ENCODE data around the gene EIF5. TPM values are rescaled to one million over a fixed set of nuclear protein-coding genes. Genes with fewer than 3 reads are reported as not detected.

EIF5 gene
- total and polyA plus RNA-seq, 5 donors, result 77.4 to 275 (median 247) TPM

- Histone ChIP-seq H3K4me1 (ENCODE audit: control insufficient read depth, insufficient read depth, low read length) (no peaks in the 10 kb centered on the region), H3K9me3 (ENCODE audit: control insufficient read depth, low read length) (no peaks in the 10 kb centered on the region), H3K27me3 (ENCODE audit: control insufficient read depth, insufficient read depth) (no peaks in the 10 kb centered on the region), H3K27ac (ENCODE audit: low read length) (no peak overlapping the region), H3K4me3 (ENCODE audit: low read length) (no peak overlapping the region)
- peak; percentile 33 to 82 for ATAC-seq
- intact Hi-C loops (cut with DNase I), result no loop called here
- WGBS, result 66% methylated on average over 11 of the region's 11 CpGs
- peak in 1 of 3 donors; percentile 50 for DNase-seq
These were observed 38.7 kb downstream of the EIF5 start for GRCh38 chr14:103372552-103373304.

GRCh38 chr14:103374121-103374520 lies 40.1 kb downstream of the EIF5 start:
- H3K27ac ChIP-seq (ENCODE audit: low read length), result no peak overlapping the region
- DNase-seq (no peak), ATAC-seq (no peak)
- intact Hi-C loops (cut with DNase I), result no loop called here
- no peaks in the 10 kb centered on the region for H3K27me3 ChIP-seq (ENCODE audit: control insufficient read depth, insufficient read depth)
- H3K4me3 ChIP-seq (ENCODE audit: low read length), result no peak overlapping the region
- WGBS, result 82% methylated on average over 11 of the region's 11 CpGs
- no peaks in the 10 kb centered on the region for H3K9me3 ChIP-seq (ENCODE audit: control insufficient read depth, low read length)
- no peaks in the 10 kb centered on the region for H3K4me1 ChIP-seq (ENCODE audit: control insufficient read depth, insufficient read depth, low read length)

GRCh38 chr14:103377522-103378037 lies 43.5 kb downstream of the EIF5 start:
- Histone ChIP-seq H3K9me3 (ENCODE audit: control insufficient read depth, low read length) (no peaks in the 10 kb centered on the region), H3K27me3 (ENCODE audit: control insufficient read depth, insufficient read depth) (no peaks in the 10 kb centered on the region), H3K4me3 (ENCODE audit: low read length) (no peak overlapping the region), H3K27ac (ENCODE audit: low read length) (no peak overlapping the region), H3K4me1 (ENCODE audit: control insufficient read depth, insufficient read depth, low read length) (no peaks in the 10 kb centered on the region)
- DNase-seq (no peak), ATAC-seq (no peak)
- intact Hi-C loops (cut with DNase I), result no loop called here
- 92% methylated on average over 2 of the region's 2 CpGs for WGBS

- H3K27ac ChIP-seq (ENCODE audit: low read length), result no peak overlapping the region
- H3K4me3 ChIP-seq (ENCODE audit: low read length), result no peak overlapping the region
- no peak for DNase-seq
- H3K27me3 ChIP-seq (ENCODE audit: control insufficient read depth, insufficient read depth), result no peaks in the 10 kb centered on the region
- no peak for ATAC-seq
- no peaks in the 10 kb centered on the region for H3K9me3 ChIP-seq (ENCODE audit: control insufficient read depth, low read length)
- 69% methylated on average over 14 of the region's 14 CpGs for WGBS
- intact Hi-C loops (cut with DNase I), result no loop called here
- H3K4me1 ChIP-seq (ENCODE audit: control insufficient read depth, insufficient read depth, low read length), result no peaks in the 10 kb centered on the region
These were observed 44.2 kb downstream of the EIF5 start for GRCh38 chr14:103378038-103378854.

- Histone ChIP-seq H3K27me3 (ENCODE audit: control insufficient read depth, insufficient read depth) (no peaks in the 10 kb centered on the region), H3K27ac (ENCODE audit: low read length) (no peak overlapping the region), H3K4me1 (ENCODE audit: control insufficient read depth, insufficient read depth, low read length) (no peaks in the 10 kb centered on the region), H3K9me3 (ENCODE audit: control insufficient read depth, low read length) (no peaks in the 10 kb centered on the region), H3K4me3 (ENCODE audit: low read length) (no peak overlapping the region)
- no peak for ATAC-seq
- intact Hi-C loops (cut with DNase I), result no loop called here
- no peak for DNase-seq
- 0% methylated on average over 2 of the region's 2 CpGs for WGBS
These were observed 46.8 kb downstream of the EIF5 start for GRCh38 chr14:103380719-103381377.

- intact Hi-C loops (cut with DNase I), result no loop called here
- no peak overlapping the region for H3K4me3 ChIP-seq (ENCODE audit: low read length)
- no peak for ATAC-seq
- no peak for DNase-seq
- H3K27me3 ChIP-seq (ENCODE audit: control insufficient read depth, insufficient read depth), result no peaks in the 10 kb centered on the region
- 50% methylated on average over 4 of the region's 4 CpGs for WGBS
- no peaks in the 10 kb centered on the region for H3K4me1 ChIP-seq (ENCODE audit: control insufficient read depth, insufficient read depth, low read length)
- no peak overlapping the region for H3K27ac ChIP-seq (ENCODE audit: low read length)
- H3K9me3 ChIP-seq (ENCODE audit: control insufficient read depth, low read length), result no peaks in the 10 kb centered on the region
These were observed 48.3 kb downstream of the EIF5 start for GRCh38 chr14:103382376-103382775.

GRCh38 chr14:103384450-103385151 lies 50.6 kb downstream of the EIF5 start:
- DNase-seq, result peak in 1 of 3 donors; percentile 57
- peak; percentile 23 to 43 for ATAC-seq
- H3K27ac ChIP-seq (ENCODE audit: low read length), result peak overlapping the region; percentile 26

GRCh38 chr14:103385152-103385928 lies 51.3 kb downstream of the EIF5 start, which contains the start of gene MARK3:
Gene MARK3, plus strand, starts transcription at chr14:103385415. Its CDS starts 615 bp downstream, at chr14:103386030.
- intact Hi-C loops (cut with DNase I), result no loop called here
- H3K27me3 ChIP-seq (ENCODE audit: control insufficient read depth, insufficient read depth), result no peaks in the 10 kb centered on the region

More at GRCh38 chr14:103384450-103385151, 50.6 kb downstream of the EIF5 start:
- Histone ChIP-seq H3K9me3 (ENCODE audit: control insufficient read depth, low read length) (no peaks in the 10 kb centered on the region), H3K4me3 (ENCODE audit: low read length) (peak overlapping the region; percentile 50), H3K27me3 (ENCODE audit: control insufficient read depth, insufficient read depth) (no peaks in the 10 kb centered on the region), H3K4me1 (ENCODE audit: control insufficient read depth, insufficient read depth, low read length) (peaks cover 1% of the 10 kb centered on the region)
- 8% methylated on average over 31 of the region's 31 CpGs for WGBS
- intact Hi-C loops (cut with DNase I), result no loop called here

GRCh38 chr14:103385929-103386712 lies 52.1 kb downstream of the EIF5 start:
- peaks cover 1% of the 10 kb centered on the region for H3K4me1 ChIP-seq (ENCODE audit: control insufficient read depth, insufficient read depth, low read length)
- no peaks in the 10 kb centered on the region for H3K9me3 ChIP-seq (ENCODE audit: control insufficient read depth, low read length)
- intact Hi-C loops (cut with DNase I), result no loop called here
- peak; percentile 32 to 74 (median 61) for DNase-seq
- under 1% methylated on average over 44 of the region's 44 CpGs for WGBS
- peak overlapping the region; percentile 95 for H3K27ac ChIP-seq (ENCODE audit: low read length)
- no peaks in the 10 kb centered on the region for H3K27me3 ChIP-seq (ENCODE audit: control insufficient read depth, insufficient read depth)
- peak; percentile 2 to 11 for ATAC-seq
- peak overlapping the region; percentile 82 for H3K4me3 ChIP-seq (ENCODE audit: low read length)

More at GRCh38 chr14:103385152-103385928, 51.3 kb downstream of the EIF5 start, which contains the start of gene MARK3:
- peak; percentile 98 to 99 for ATAC-seq
- H3K27ac ChIP-seq (ENCODE audit: low read length), result peak within 1 kb of the TSS; percentile 95
- peaks cover 1% of the 10 kb centered on the region for H3K4me1 ChIP-seq (ENCODE audit: control insufficient read depth, insufficient read depth, low read length)
- peak within 1 kb of the TSS; percentile 82 for H3K4me3 ChIP-seq (ENCODE audit: low read length)
- WGBS, result under 1% methylated on average over 91 of the region's 91 CpGs
- no peaks in the 10 kb centered on the region for H3K9me3 ChIP-seq (ENCODE audit: control insufficient read depth, low read length)
- peak; percentile 98 to 99 (median 99) for DNase-seq

Data from right cardiac atrium (tissue), 5 donors.